Karpas-422 (cell line): ENCODE data around the gene CELF3. TPM values are rescaled to one million over a fixed set of nuclear protein-coding genes. Genes with fewer than 3 reads are reported as not detected.

ENCODE experiments used
- DNase-seq: peaks from one replicate; pipeline ENCODE4 v3.0.0-alpha.2; 2015
- H2AFZ ChIP-seq: fragments of 200-600 bp; sonication (generic); 2 replicates; pipeline ENCODE4 v1.6.1; 2014; ENCODE audit warnings: antibody characterized with exemption, low read length, mixed read lengths
- H3K27ac ChIP-seq: fragments of 200-600 bp; sonication (generic); 2 replicates; pipeline ENCODE4 v1.5.1; 2014; ENCODE audit warnings: mild to moderate bottlenecking, low read length, moderate library complexity
- H3K27me3 ChIP-seq: fragments of 200-600 bp; sonication (generic); 2 replicates; pipeline ENCODE4 v1.6.1; 2014; ENCODE audit warnings: low read length, mixed read lengths
- H3K36me3 ChIP-seq: fragments of 200-600 bp; sonication (generic); 2 replicates; pipeline ENCODE4 v1.6.1; 2014; ENCODE audit warnings: low read length, mixed read lengths; ENCODE audit not compliant: insufficient read depth
- H3K4me1 ChIP-seq: fragments of 200-600 bp; sonication (generic); 2 replicates; pipeline ENCODE4 v1.6.1; 2014; ENCODE audit warnings: mild to moderate bottlenecking, low read length, mixed read lengths
- H3K4me2 ChIP-seq: fragments of 200-600 bp; sonication (generic); 2 replicates; pipeline ENCODE4 v1.6.1; 2014; ENCODE audit warnings: low read length, low read depth, mild to moderate bottlenecking; ENCODE audit not compliant: poor library complexity, severe bottlenecking
- H3K4me3 ChIP-seq: fragments of 200-600 bp; sonication (generic); 2 replicates; pipeline ENCODE4 v1.5.1; 2014; ENCODE audit warnings: mild to moderate bottlenecking, antibody characterized with exemption, low read length, mixed read lengths
- H3K79me2 ChIP-seq: fragments of 200-600 bp; sonication (generic); 2 replicates; pipeline ENCODE4 v1.6.1; 2014; ENCODE audit warnings: mild to moderate bottlenecking, low read length, mixed read lengths
- H3K9ac ChIP-seq: fragments of 200-600 bp; sonication (generic); 2 replicates; pipeline ENCODE4 v1.6.0; 2014; ENCODE audit warnings: low read length
- H3K9me2 ChIP-seq: fragments of 200-600 bp; sonication (generic), shearing (Covaris generic); replicated peaks from 2 replicates; pipeline ENCODE4 v1.6.0; 2014; ENCODE audit warnings: mild to moderate bottlenecking, low read length, moderate library complexity; ENCODE audit not compliant: insufficient read depth
- H3K9me3 ChIP-seq: fragments of 300-700, 200-600 bp; sonication (generic); 2 replicates; pipeline ENCODE4 v1.6.1; 2014; ENCODE audit warnings: low read length, mixed read lengths
- H4K20me1 ChIP-seq: fragments of 200-600 bp; sonication (generic); 2 replicates; pipeline ENCODE4 v1.6.1; 2014; ENCODE audit warnings: mild to moderate bottlenecking, antibody characterized with exemption, low read length, low read depth; ENCODE audit not compliant: insufficient read depth
- total RNA-seq: library from RNA; depleted of rRNA; stranded (reverse); fragments of >200 nt; shearing (Covaris generic); gene quantifications from 2 replicates; pipeline ENCODE4 v1.2.3, GENCODE V29; 2014; ENCODE audit warnings: low replicate concordance

The CELF3 gene
- total RNA-seq, 1 experiment from 2014 or later = not detected

GRCh38 chr1:151715726-151716404, 738 bp downstream of the CELF3 start:
- H4K20me1 ChIP-seq = no peaks in the 10 kb centered on the region
- H3K27me3 ChIP-seq = no peaks in the 10 kb centered on the region
- no peaks in the 10 kb centered on the region for H3K79me2 ChIP-seq
- H2AFZ ChIP-seq = no peak overlapping the region
- DNase-seq = peak; percentile 60
- H3K9ac ChIP-seq = no peak overlapping the region
- H3K27ac ChIP-seq = no peak overlapping the region
- no peaks in the 10 kb centered on the region for H3K36me3 ChIP-seq
- H3K4me3 ChIP-seq = no peak overlapping the region
- H3K9me2 ChIP-seq = no peaks in the 10 kb centered on the region
- peaks cover 24% of the 10 kb centered on the region for H3K4me1 ChIP-seq
- no peak overlapping the region for H3K4me2 ChIP-seq
- H3K9me3 ChIP-seq = no peaks in the 10 kb centered on the region

- no peaks in the 10 kb centered on the region for H3K9me3 ChIP-seq
- H3K4me1 ChIP-seq = peaks cover 26% of the 10 kb centered on the region
- no peak overlapping the region for H2AFZ ChIP-seq
- H3K9me2 ChIP-seq = no peaks in the 10 kb centered on the region
- no peak overlapping the region for H3K27ac ChIP-seq
- no peaks in the 10 kb centered on the region for H3K27me3 ChIP-seq
- no peak for DNase-seq
- H4K20me1 ChIP-seq = no peaks in the 10 kb centered on the region
- no peak overlapping the region for H3K4me3 ChIP-seq
- no peaks in the 10 kb centered on the region for H3K79me2 ChIP-seq
- no peak overlapping the region for H3K4me2 ChIP-seq
- H3K36me3 ChIP-seq = no peaks in the 10 kb centered on the region
- H3K9ac ChIP-seq = no peak overlapping the region
Observed at GRCh38 chr1:151714820-151715725, 1.5 kb downstream of the CELF3 start.

GRCh38 chr1:151713874-151714273, 2.7 kb downstream of the CELF3 start:
- H3K27ac ChIP-seq = no peak overlapping the region
- H3K4me2 ChIP-seq = no peak overlapping the region
- no peak overlapping the region for H3K4me3 ChIP-seq
- H3K36me3 ChIP-seq = no peaks in the 10 kb centered on the region
- H4K20me1 ChIP-seq = no peaks in the 10 kb centered on the region
- no peaks in the 10 kb centered on the region for H3K79me2 ChIP-seq
- H3K4me1 ChIP-seq = peaks cover 27% of the 10 kb centered on the region
- H3K9me2 ChIP-seq = no peaks in the 10 kb centered on the region
- H3K27me3 ChIP-seq = no peaks in the 10 kb centered on the region
- no peak overlapping the region for H2AFZ ChIP-seq
- no peak for DNase-seq
- H3K9ac ChIP-seq = no peak overlapping the region
- H3K9me3 ChIP-seq = no peaks in the 10 kb centered on the region

GRCh38 chr1:151713044-151713443, 3.6 kb downstream of the CELF3 start:
- H3K79me2 ChIP-seq = no peaks in the 10 kb centered on the region
- H3K27me3 ChIP-seq = no peaks in the 10 kb centered on the region
- no peaks in the 10 kb centered on the region for H3K36me3 ChIP-seq

GRCh38 chr1:151711951-151712350, 4.7 kb downstream of the CELF3 start:
- no peak for DNase-seq
- H3K79me2 ChIP-seq = no peaks in the 10 kb centered on the region
- H3K4me1 ChIP-seq = peaks cover 23% of the 10 kb centered on the region
- H3K27ac ChIP-seq = no peak overlapping the region
- H2AFZ ChIP-seq = no peak overlapping the region
- H3K9me2 ChIP-seq = no peaks in the 10 kb centered on the region
- H3K4me3 ChIP-seq = no peak overlapping the region
- no peak overlapping the region for H3K9ac ChIP-seq
- H3K4me2 ChIP-seq = no peak overlapping the region
- no peaks in the 10 kb centered on the region for H3K9me3 ChIP-seq
- no peaks in the 10 kb centered on the region for H3K27me3 ChIP-seq
- H3K36me3 ChIP-seq = no peaks in the 10 kb centered on the region
- no peaks in the 10 kb centered on the region for H4K20me1 ChIP-seq

More at GRCh38 chr1:151713044-151713443, 3.6 kb downstream of the CELF3 start:
- no peak overlapping the region for H3K9ac ChIP-seq
- no peak overlapping the region for H3K27ac ChIP-seq
- peaks cover 27% of the 10 kb centered on the region for H3K4me1 ChIP-seq
- DNase-seq = no peak
- no peak overlapping the region for H3K4me3 ChIP-seq
- H4K20me1 ChIP-seq = no peaks in the 10 kb centered on the region
- no peaks in the 10 kb centered on the region for H3K9me2 ChIP-seq
- no peak overlapping the region for H2AFZ ChIP-seq
- H3K4me2 ChIP-seq = no peak overlapping the region
- no peaks in the 10 kb centered on the region for H3K9me3 ChIP-seq

GRCh38 chr1:151711044-151711800, 5.4 kb downstream of the CELF3 start:
- Histone ChIP-seq H3K4me3 (no peak overlapping the region), H3K4me2 (no peak overlapping the region), H3K79me2 (no peaks in the 10 kb centered on the region), H3K4me1 (peaks cover 20% of the 10 kb centered on the region), H4K20me1 (no peaks in the 10 kb centered on the region), H2AFZ (no peak overlapping the region), H3K9me2 (no peaks in the 10 kb centered on the region), H3K9ac (peak overlapping the region; percentile 35; the same call in 1 of the 2 replicates), H3K9me3 (no peaks in the 10 kb centered on the region), H3K27ac (no peak overlapping the region), H3K27me3 (no peaks in the 10 kb centered on the region), H3K36me3 (no peaks in the 10 kb centered on the region)
- no peak for DNase-seq

GRCh38 chr1:151710187-151710840, 6.3 kb downstream of the CELF3 start:
- Histone ChIP-seq H3K9ac (no peak overlapping the region), H3K4me1 (peaks cover 20% of the 10 kb centered on the region), H3K27me3 (no peaks in the 10 kb centered on the region), H3K4me2 (no peak overlapping the region), H4K20me1 (no peaks in the 10 kb centered on the region), H3K79me2 (no peaks in the 10 kb centered on the region), H2AFZ (no peak overlapping the region), H3K27ac (no peak overlapping the region), H3K4me3 (no peak overlapping the region), H3K36me3 (no peaks in the 10 kb centered on the region), H3K9me3 (no peaks in the 10 kb centered on the region), H3K9me2 (no peaks in the 10 kb centered on the region)
- DNase-seq = peak; percentile 78
